ENCODE results near the gene DCC.

The DCC gene

DNA sequence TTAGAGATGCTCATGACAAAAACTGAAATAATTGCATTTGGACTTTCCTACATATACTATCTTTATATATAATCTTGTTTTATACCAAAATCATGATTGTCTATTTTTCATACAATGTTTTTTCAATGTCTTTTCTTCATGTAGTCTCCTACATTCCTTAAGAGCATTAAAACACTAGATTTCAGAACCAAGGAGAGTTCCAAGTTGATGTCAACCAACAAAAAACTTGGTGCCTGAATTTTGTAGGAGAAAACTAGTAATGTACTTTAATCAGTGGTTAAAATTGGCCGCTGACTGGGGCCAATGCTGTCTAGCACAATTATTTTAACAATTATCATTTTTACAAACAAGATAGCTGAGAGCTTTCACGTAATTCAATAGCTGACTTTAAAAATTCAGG lies 678.8 kb downstream of the DCC start:
- no peaks in the 10 kb centered on the region for H3K4me1 ChIP-seq (ENCODE audit: control insufficient read depth, low read length)
- no peak overlapping the region for H3K4me2 ChIP-seq (ENCODE audit: low read length)
- no peaks in the 10 kb centered on the region for H3K9me3 ChIP-seq (ENCODE audit: control insufficient read depth, insufficient read depth, low read length)
- no peak overlapping the region for H3K27ac ChIP-seq (ENCODE audit: low read depth, low read length)
- no peak overlapping the region for H3K4me3 ChIP-seq (ENCODE audit: low read length)
- no peaks in the 10 kb centered on the region for H3K79me2 ChIP-seq (ENCODE audit: control insufficient read depth, low read length)
- no peaks in the 10 kb centered on the region for H4K20me1 ChIP-seq (ENCODE audit: control insufficient read depth, insufficient read depth, low read depth, low read length)
- TF ChIP-seq EZH2phosphoT487 (IDR thresholded peaks at IDR 0.05; ENCODE audit: borderline replicate concordance, low read length): no peak
- H3F3A ChIP-seq (ENCODE audit: control insufficient read depth, insufficient read depth): no peaks in the 10 kb centered on the region
- H3K9me2 ChIP-seq (replicated peaks; ENCODE audit: control insufficient read depth, low read length): no peaks in the 10 kb centered on the region
- no peaks in the 10 kb centered on the region for H3K27me3 ChIP-seq (ENCODE audit: control insufficient read depth, low read length)
- H3K36me3 ChIP-seq (ENCODE audit: control insufficient read depth, low read length): no peaks in the 10 kb centered on the region

DNA sequence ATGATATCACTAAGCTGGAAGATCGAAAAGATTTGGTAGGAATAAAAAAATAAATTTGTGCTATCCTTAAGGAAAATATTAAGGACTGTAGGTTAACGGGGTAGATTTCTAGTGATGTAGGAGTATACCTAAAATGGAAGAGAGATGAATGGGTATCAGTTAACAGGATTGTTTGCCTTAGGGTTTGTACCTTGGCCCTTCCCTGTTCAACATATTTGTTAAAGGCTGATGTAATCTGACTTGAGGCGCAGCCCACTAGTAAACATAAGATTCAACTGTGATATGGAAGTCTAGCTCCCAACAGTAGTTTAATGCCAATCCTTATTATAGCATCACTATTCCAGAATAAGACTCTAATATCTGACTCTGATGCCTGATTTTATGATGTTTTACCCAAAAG lies 685.2 kb downstream of the DCC start:
- no peak for TF ChIP-seq EZH2phosphoT487 (IDR thresholded peaks at IDR 0.05; ENCODE audit: borderline replicate concordance, low read length)
- TF ChIP-seq, protein P1, sequence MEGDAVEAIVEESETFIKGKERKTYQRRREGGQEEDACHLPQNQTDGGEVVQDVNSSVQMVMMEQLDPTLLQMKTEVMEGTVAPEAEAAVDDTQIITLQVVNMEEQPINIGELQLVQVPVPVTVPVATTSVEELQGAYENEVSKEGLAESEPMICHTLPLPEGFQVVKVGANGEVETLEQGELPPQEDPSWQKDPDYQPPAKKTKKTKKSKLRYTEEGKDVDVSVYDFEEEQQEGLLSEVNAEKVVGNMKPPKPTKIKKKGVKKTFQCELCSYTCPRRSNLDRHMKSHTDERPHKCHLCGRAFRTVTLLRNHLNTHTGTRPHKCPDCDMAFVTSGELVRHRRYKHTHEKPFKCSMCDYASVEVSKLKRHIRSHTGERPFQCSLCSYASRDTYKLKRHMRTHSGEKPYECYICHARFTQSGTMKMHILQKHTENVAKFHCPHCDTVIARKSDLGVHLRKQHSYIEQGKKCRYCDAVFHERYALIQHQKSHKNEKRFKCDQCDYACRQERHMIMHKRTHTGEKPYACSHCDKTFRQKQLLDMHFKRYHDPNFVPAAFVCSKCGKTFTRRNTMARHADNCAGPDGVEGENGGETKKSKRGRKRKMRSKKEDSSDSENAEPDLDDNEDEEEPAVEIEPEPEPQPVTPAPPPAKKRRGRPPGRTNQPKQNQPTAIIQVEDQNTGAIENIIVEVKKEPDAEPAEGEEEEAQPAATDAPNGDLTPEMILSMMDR (IDR thresholded peaks at IDR 0.05; ENCODE audit: low read depth, low read length, poor library complexity, severe bottlenecking): no peak

DNA sequence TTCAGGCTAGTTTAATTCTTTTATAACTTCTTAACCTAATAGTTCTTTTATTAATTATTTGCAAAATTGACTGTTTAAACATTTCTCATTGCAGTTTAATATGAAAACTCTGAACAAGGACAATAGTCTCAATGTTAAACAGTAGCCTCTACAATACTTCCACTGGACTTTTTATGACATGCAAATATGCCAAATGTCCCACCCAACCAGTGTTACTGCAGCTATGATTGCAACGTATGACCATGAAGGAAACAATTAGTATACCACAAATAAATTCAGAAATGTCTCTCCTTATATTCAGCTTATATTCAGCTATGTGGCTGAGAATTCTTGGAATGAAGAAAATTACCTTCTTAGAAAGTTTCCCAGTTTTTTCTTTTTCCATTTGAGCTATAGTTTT lies 688.6 kb downstream of the DCC start:
- Histone ChIP-seq H3K4me1 (ENCODE audit: control insufficient read depth, low read length) (no peaks in the 10 kb centered on the region), H3K9me3 (ENCODE audit: control insufficient read depth, insufficient read depth, low read length) (no peaks in the 10 kb centered on the region), H3K79me2 (ENCODE audit: control insufficient read depth, low read length) (no peaks in the 10 kb centered on the region), H3K4me3 (ENCODE audit: low read length) (no peak overlapping the region), H3K27me3 (ENCODE audit: control insufficient read depth, low read length) (no peaks in the 10 kb centered on the region), H3K9me2 (replicated peaks; ENCODE audit: control insufficient read depth, low read length) (no peaks in the 10 kb centered on the region), H3K36me3 (ENCODE audit: control insufficient read depth, low read length) (no peaks in the 10 kb centered on the region), H3K4me2 (ENCODE audit: low read length) (no peak overlapping the region), H4K20me1 (ENCODE audit: control insufficient read depth, insufficient read depth, low read depth, low read length) (no peaks in the 10 kb centered on the region), H3K27ac (ENCODE audit: low read depth, low read length) (no peak overlapping the region), H3F3A (ENCODE audit: control insufficient read depth, insufficient read depth) (no peaks in the 10 kb centered on the region)
- TF ChIP-seq, protein P1 (IDR thresholded peaks at IDR 0.05; ENCODE audit: low read depth, low read length, poor library complexity, severe bottlenecking): no peak
- TF ChIP-seq EZH2phosphoT487 (IDR thresholded peaks at IDR 0.05; ENCODE audit: borderline replicate concordance, low read length): no peak

More for the DNA sequence above, 685.2 kb downstream of the DCC start:
- Histone ChIP-seq H3K27ac (ENCODE audit: low read depth, low read length) (no peak overlapping the region), H3K79me2 (ENCODE audit: control insufficient read depth, low read length) (no peaks in the 10 kb centered on the region), H3K4me1 (ENCODE audit: control insufficient read depth, low read length) (no peaks in the 10 kb centered on the region), H3K4me2 (ENCODE audit: low read length) (no peak overlapping the region), H4K20me1 (ENCODE audit: control insufficient read depth, insufficient read depth, low read depth, low read length) (no peaks in the 10 kb centered on the region), H3K9me2 (replicated peaks; ENCODE audit: control insufficient read depth, low read length) (no peaks in the 10 kb centered on the region), H3F3A (ENCODE audit: control insufficient read depth, insufficient read depth) (no peaks in the 10 kb centered on the region), H3K4me3 (ENCODE audit: low read length) (no peak overlapping the region), H3K9me3 (ENCODE audit: control insufficient read depth, insufficient read depth, low read length) (no peaks in the 10 kb centered on the region), H3K36me3 (ENCODE audit: control insufficient read depth, low read length) (no peaks in the 10 kb centered on the region), H3K27me3 (ENCODE audit: control insufficient read depth, low read length) (no peaks in the 10 kb centered on the region)

DNA sequence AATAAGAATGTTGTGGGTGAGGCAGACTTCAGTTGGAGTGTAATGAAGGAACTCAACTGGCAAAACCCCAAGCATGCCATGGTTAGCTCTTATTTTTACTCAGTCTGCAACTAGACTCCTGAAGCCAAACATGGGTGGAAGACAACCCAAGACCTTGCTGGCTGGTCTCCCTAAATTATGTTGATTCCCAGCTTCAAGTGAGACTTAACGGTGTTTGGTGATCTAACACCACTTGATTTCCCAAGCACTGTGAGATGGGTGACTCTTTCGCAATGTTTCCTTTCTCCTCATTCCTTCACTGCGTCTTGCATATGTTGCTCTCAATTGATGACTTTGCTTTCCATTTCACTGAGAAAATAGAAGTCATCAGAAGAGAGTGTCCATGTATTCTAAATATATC lies 693.1 kb downstream of the DCC start:
- Histone ChIP-seq H3K27ac (ENCODE audit: low read depth, low read length) (no peak overlapping the region), H3K79me2 (ENCODE audit: control insufficient read depth, low read length) (no peaks in the 10 kb centered on the region), H3K27me3 (ENCODE audit: control insufficient read depth, low read length) (no peaks in the 10 kb centered on the region), H3K4me2 (ENCODE audit: low read length) (no peak overlapping the region), H3K9me2 (replicated peaks; ENCODE audit: control insufficient read depth, low read length) (no peaks in the 10 kb centered on the region), H3K9me3 (ENCODE audit: control insufficient read depth, insufficient read depth, low read length) (no peaks in the 10 kb centered on the region), H3K36me3 (ENCODE audit: control insufficient read depth, low read length) (no peaks in the 10 kb centered on the region), H3F3A (ENCODE audit: control insufficient read depth, insufficient read depth) (no peaks in the 10 kb centered on the region), H3K4me1 (ENCODE audit: control insufficient read depth, low read length) (no peaks in the 10 kb centered on the region), H4K20me1 (ENCODE audit: control insufficient read depth, insufficient read depth, low read depth, low read length) (no peaks in the 10 kb centered on the region), H3K4me3 (ENCODE audit: low read length) (no peak overlapping the region)
- TF ChIP-seq, protein P1 (IDR thresholded peaks at IDR 0.05; ENCODE audit: low read depth, low read length, poor library complexity, severe bottlenecking): no peak
- TF ChIP-seq EZH2phosphoT487 (IDR thresholded peaks at IDR 0.05; ENCODE audit: borderline replicate concordance, low read length): no peak
